Liver (tissue), 3 donors: ENCODE data around the gene ZNF654.

Experiments used
- ATF3 ChIP-seq: IDR thresholded peaks from 2 replicates; pipeline ENCODE4 v1.6.1; 2016; ENCODE audit warnings: antibody characterized with exemption
- EGR1 ChIP-seq, 2 donors: IDR thresholded peaks; 2 replicates each; pipeline ENCODE4 v1.6.1; 2016 to 2018; ENCODE audit warnings: antibody characterized with exemption in 2 of 2, low read depth in 2 of 2
- FOXA1 ChIP-seq: IDR thresholded peaks from 2 replicates; pipeline ENCODE4 v1.6.1; 2016; ENCODE audit warnings: antibody characterized with exemption
- FOXA2 ChIP-seq: IDR thresholded peaks from 2 replicates; pipeline ENCODE4 v1.6.1; 2016; ENCODE audit warnings: antibody characterized with exemption
- HNF4A ChIP-seq, 2 donors: conservative IDR thresholded peaks; 2 replicates each; pipeline ENCODE4 v1.6.1; 2016; ENCODE audit warnings: antibody characterized with exemption in 2 of 2, mild to moderate bottlenecking in 2 of 2
- JUND ChIP-seq, 2 donors: IDR thresholded peaks; 2 replicates each; pipeline ENCODE4 v1.6.1; 2016; ENCODE audit warnings: antibody characterized with exemption in 2 of 2
- RAD21 ChIP-seq, 2 donors: IDR thresholded peaks; 2 replicates each; pipeline ENCODE4 v1.6.1; 2016; ENCODE audit warnings: antibody characterized with exemption in 2 of 2, mild to moderate bottlenecking in 2 of 2
- SP1 ChIP-seq: IDR thresholded peaks from 2 replicates; pipeline ENCODE4 v1.6.1; 2018; ENCODE audit warnings: antibody characterized with exemption, mild to moderate bottlenecking
- TAF1 ChIP-seq: conservative IDR thresholded peaks from 2 replicates; pipeline ENCODE4 v1.6.1; 2016; ENCODE audit warnings: antibody characterized with exemption, mild to moderate bottlenecking
- YY1 ChIP-seq: IDR thresholded peaks from 2 replicates; pipeline ENCODE4 v1.6.1; 2016; ENCODE audit warnings: antibody characterized with exemption, mild to moderate bottlenecking
- TF ChIP-seq, protein P1 (sequence below): fragments of 150-350 bp; IDR thresholded peaks from 2 replicates; pipeline ENCODE4 v1.5.1; 2017; ENCODE audit warnings: improper control_type of control experiment, low read depth, low read length; ENCODE audit not compliant: missing input control
- TF ChIP-seq, protein P2 (sequence below): IDR thresholded peaks from 2 replicates; pipeline ENCODE4 v1.6.1; 2016; ENCODE audit warnings: antibody characterized with exemption
- TF ChIP-seq, protein P3 (sequence below): IDR thresholded peaks from 2 replicates; pipeline ENCODE4 v1.6.1; 2016; ENCODE audit warnings: antibody characterized with exemption, mild to moderate bottlenecking
- TF ChIP-seq, protein P4 (sequence below): IDR thresholded peaks from 2 replicates; pipeline ENCODE4 v1.6.1; 2016; ENCODE audit warnings: antibody characterized with exemption
- donor health status: healthy.
- donor health status: healthy.

DNA sequence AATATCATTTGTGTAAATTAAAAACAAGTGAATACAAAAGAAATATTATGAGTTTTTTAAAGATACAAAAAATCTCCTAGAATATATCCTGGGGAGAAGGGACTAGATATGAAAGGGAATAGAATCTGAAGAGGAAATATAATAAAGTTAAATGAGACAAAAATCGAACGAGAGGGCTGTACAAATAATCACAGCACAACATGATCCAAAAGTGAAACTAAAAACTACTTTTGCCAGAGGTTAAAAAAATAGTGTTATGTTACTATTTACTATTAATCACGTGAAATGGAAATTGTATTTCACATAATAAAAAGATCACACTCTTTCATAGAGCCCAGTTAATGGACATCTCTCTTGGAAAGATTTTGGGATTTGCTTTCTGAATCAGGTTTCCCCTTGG lies 28.8 kb upstream of the ZNF654 start:
- peak; percentile 78 for TF ChIP-seq YY1
- TF ChIP-seq, protein P1, sequence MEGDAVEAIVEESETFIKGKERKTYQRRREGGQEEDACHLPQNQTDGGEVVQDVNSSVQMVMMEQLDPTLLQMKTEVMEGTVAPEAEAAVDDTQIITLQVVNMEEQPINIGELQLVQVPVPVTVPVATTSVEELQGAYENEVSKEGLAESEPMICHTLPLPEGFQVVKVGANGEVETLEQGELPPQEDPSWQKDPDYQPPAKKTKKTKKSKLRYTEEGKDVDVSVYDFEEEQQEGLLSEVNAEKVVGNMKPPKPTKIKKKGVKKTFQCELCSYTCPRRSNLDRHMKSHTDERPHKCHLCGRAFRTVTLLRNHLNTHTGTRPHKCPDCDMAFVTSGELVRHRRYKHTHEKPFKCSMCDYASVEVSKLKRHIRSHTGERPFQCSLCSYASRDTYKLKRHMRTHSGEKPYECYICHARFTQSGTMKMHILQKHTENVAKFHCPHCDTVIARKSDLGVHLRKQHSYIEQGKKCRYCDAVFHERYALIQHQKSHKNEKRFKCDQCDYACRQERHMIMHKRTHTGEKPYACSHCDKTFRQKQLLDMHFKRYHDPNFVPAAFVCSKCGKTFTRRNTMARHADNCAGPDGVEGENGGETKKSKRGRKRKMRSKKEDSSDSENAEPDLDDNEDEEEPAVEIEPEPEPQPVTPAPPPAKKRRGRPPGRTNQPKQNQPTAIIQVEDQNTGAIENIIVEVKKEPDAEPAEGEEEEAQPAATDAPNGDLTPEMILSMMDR, result no peak
- no peak for TF ChIP-seq HNF4A (conservative IDR thresholded peaks at IDR 0.05)
- no peak for TF ChIP-seq FOXA2
- TF ChIP-seq JUND (IDR thresholded peaks at IDR 0.05), result no peak
- TF ChIP-seq, protein P2, sequence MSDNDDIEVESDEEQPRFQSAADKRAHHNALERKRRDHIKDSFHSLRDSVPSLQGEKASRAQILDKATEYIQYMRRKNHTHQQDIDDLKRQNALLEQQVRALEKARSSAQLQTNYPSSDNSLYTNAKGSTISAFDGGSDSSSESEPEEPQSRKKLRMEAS, result no peak
- TF ChIP-seq SP1, result no peak
- TF ChIP-seq, protein P3, sequence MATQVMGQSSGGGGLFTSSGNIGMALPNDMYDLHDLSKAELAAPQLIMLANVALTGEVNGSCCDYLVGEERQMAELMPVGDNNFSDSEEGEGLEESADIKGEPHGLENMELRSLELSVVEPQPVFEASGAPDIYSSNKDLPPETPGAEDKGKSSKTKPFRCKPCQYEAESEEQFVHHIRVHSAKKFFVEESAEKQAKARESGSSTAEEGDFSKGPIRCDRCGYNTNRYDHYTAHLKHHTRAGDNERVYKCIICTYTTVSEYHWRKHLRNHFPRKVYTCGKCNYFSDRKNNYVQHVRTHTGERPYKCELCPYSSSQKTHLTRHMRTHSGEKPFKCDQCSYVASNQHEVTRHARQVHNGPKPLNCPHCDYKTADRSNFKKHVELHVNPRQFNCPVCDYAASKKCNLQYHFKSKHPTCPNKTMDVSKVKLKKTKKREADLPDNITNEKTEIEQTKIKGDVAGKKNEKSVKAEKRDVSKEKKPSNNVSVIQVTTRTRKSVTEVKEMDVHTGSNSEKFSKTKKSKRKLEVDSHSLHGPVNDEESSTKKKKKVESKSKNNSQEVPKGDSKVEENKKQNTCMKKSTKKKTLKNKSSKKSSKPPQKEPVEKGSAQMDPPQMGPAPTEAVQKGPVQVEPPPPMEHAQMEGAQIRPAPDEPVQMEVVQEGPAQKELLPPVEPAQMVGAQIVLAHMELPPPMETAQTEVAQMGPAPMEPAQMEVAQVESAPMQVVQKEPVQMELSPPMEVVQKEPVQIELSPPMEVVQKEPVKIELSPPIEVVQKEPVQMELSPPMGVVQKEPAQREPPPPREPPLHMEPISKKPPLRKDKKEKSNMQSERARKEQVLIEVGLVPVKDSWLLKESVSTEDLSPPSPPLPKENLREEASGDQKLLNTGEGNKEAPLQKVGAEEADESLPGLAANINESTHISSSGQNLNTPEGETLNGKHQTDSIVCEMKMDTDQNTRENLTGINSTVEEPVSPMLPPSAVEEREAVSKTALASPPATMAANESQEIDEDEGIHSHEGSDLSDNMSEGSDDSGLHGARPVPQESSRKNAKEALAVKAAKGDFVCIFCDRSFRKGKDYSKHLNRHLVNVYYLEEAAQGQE, result no peak
- TF ChIP-seq RAD21 (IDR thresholded peaks at IDR 0.05), result no peak
- no peak for TF ChIP-seq ATF3
- TF ChIP-seq FOXA1, result no peak
- no peak for TF ChIP-seq TAF1
- no peak for TF ChIP-seq EGR1 (IDR thresholded peaks at IDR 0.05; ENCODE audit: low read depth in 2 of 2)
- TF ChIP-seq, protein P4, sequence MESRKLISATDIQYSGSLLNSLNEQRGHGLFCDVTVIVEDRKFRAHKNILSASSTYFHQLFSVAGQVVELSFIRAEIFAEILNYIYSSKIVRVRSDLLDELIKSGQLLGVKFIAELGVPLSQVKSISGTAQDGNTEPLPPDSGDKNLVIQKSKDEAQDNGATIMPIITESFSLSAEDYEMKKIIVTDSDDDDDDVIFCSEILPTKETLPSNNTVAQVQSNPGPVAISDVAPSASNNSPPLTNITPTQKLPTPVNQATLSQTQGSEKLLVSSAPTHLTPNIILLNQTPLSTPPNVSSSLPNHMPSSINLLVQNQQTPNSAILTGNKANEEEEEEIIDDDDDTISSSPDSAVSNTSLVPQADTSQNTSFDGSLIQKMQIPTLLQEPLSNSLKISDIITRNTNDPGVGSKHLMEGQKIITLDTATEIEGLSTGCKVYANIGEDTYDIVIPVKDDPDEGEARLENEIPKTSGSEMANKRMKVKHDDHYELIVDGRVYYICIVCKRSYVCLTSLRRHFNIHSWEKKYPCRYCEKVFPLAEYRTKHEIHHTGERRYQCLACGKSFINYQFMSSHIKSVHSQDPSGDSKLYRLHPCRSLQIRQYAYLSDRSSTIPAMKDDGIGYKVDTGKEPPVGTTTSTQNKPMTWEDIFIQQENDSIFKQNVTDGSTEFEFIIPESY, result no peak
